Measurements from ENCODE around the gene SPTSSA. TPM values are rescaled to one million over a fixed set of nuclear protein-coding genes. Genes with fewer than 3 reads are reported as not detected.

SPTSSA gene
- total RNA-seq, 1 donor from 2014 or later, result 9.8 TPM

GRCh38 chr14:34449819-34450541 is 12.1 kb downstream of the SPTSSA start:
- no peak for TF ChIP-seq CTCF (conservative IDR thresholded peaks at IDR 0.05; ENCODE audit: low read depth, low read length)
- H3K4me3 ChIP-seq (ENCODE audit: low read depth, low read length), result no peak overlapping the region
- no peak for DNase-seq (ENCODE audit: low read depth)

- no peak for DNase-seq (ENCODE audit: low read depth)
- no peak overlapping the region for H3K4me3 ChIP-seq (ENCODE audit: low read depth, low read length)
- peak; percentile 22 for TF ChIP-seq CTCF (conservative IDR thresholded peaks at IDR 0.05; ENCODE audit: low read depth, low read length)
Observed at GRCh38 chr14:34439090-34439489, 22.9 kb downstream of the SPTSSA start.

- no peak overlapping the region for H3K4me3 ChIP-seq (ENCODE audit: low read depth, low read length)
- TF ChIP-seq CTCF (conservative IDR thresholded peaks at IDR 0.05; ENCODE audit: low read depth, low read length), result no peak
- DNase-seq (ENCODE audit: low read depth), result no peak
Observed at GRCh38 chr14:34438438-34438837, 23.6 kb downstream of the SPTSSA start.

GRCh38 chr14:34437729-34438080 is 24.3 kb downstream of the SPTSSA start:
- no peak overlapping the region for H3K4me3 ChIP-seq (ENCODE audit: low read depth, low read length)
- TF ChIP-seq CTCF (conservative IDR thresholded peaks at IDR 0.05; ENCODE audit: low read depth, low read length), result no peak
- DNase-seq (ENCODE audit: low read depth), result no peak

- TF ChIP-seq CTCF (conservative IDR thresholded peaks at IDR 0.05; ENCODE audit: low read depth, low read length), result no peak
Observed at GRCh38 chr14:34436960-34437728, 24.9 kb downstream of the SPTSSA start.

GRCh38 chr14:34436118-34436905 is 25.7 kb downstream of the SPTSSA start:
- no peak for DNase-seq (ENCODE audit: low read depth)
- no peak for TF ChIP-seq CTCF (conservative IDR thresholded peaks at IDR 0.05; ENCODE audit: low read depth, low read length)
- H3K4me3 ChIP-seq (ENCODE audit: low read depth, low read length), result no peak overlapping the region

More at GRCh38 chr14:34436960-34437728, 24.9 kb downstream of the SPTSSA start:
- DNase-seq (ENCODE audit: low read depth), result no peak
- no peak overlapping the region for H3K4me3 ChIP-seq (ENCODE audit: low read depth, low read length)
